HEK293 (cell line): Measurements from ENCODE around the gene FAM209B.

Experiments used
- CTCF ChIP-seq: fragments of 450-650 bp; formaldehyde crosslinking; IDR thresholded peaks from 2 replicates; pipeline ENCODE4 v1.5.1; 2016; ENCODE audit warnings: missing biosample characterization, missing genetic modification characterization
- TCF7L2 ChIP-seq: IDR thresholded peaks from 2 replicates; pipeline ENCODE4 v1.6.1; 2011; ENCODE audit warnings: low read depth, mild to moderate bottlenecking, inconsistent platforms, low read length, moderate library complexity, borderline replicate concordance
- TSHZ1 ChIP-seq: fragments of 450-650 bp; formaldehyde crosslinking; IDR thresholded peaks from 2 replicates; pipeline ENCODE4 v1.5.1; 2016; ENCODE audit warnings: missing biosample characterization, missing genetic modification characterization, borderline replicate concordance
- ZBTB20 ChIP-seq: fragments of 450-650 bp; formaldehyde crosslinking; IDR thresholded peaks from 2 replicates; pipeline ENCODE4 v1.5.1; 2016; ENCODE audit warnings: missing biosample characterization, missing genetic modification characterization
- ZNF518A ChIP-seq: fragments of 450-650 bp; formaldehyde crosslinking; conservative IDR thresholded peaks from 2 replicates; pipeline ENCODE4 v1.5.1; 2016; ENCODE audit warnings: low read depth, missing biosample characterization, missing genetic modification characterization

- TF ChIP-seq CTCF (tag by site-specific recombination) (no peak), ZBTB20 (no peak), ZNF518A (no peak), TSHZ1 (tag by site-specific recombination) (no peak), TCF7L2 (no peak)
Observed at GRCh38 chr20:56565511-56565910, 32.5 kb downstream of the FAM209B start.
